IMR-90 (cell line): ENCODE results near the gene SLC2A14. TPM values are rescaled to one million over a fixed set of nuclear protein-coding genes. Genes with fewer than 3 reads are reported as not detected.

Experiments
- ATAC-seq: fragments of 200-7000 bp; cut with Tn5 transposase; 2 replicates; pipeline ENCODE4 v1.9.1; 2020; ENCODE audit warnings: low read depth, mild to moderate bottlenecking, moderate library complexity
- BruUV-seq: library from RNA; stranded (reverse); fragments of 400-500 nt; replicated peaks from 2 replicates; lab custom pipeline; 2021; lab: Mats Ljungman, UMichigan
- CTCF ChIA-PET: fragments of 300-600 bp; formaldehyde crosslinking; extraction: SDS; loops from one replicate; lab custom pipeline; 2021; ENCODE audit warnings: antibody characterized with exemption; lab: Yijun Ruan, JAX
- POLR2A ChIA-PET: fragments of 300-600 bp; sonication (Branson Sonifier 250); formaldehyde crosslinking; loops from one replicate; lab custom pipeline; 2022; ENCODE audit warnings: antibody characterized with exemption; ENCODE audit not compliant: unreplicated experiment; lab: Charles Lee
- DNase-seq: peaks from one replicate; pipeline ENCODE4 v3.0.0; 2013
- H2AFZ ChIP-seq: replicated peaks from 2 replicates; pipeline ENCODE3; 2013; ENCODE audit warnings: low read length, mild to moderate bottlenecking; ENCODE audit not compliant: poor library complexity
- H2AK5ac ChIP-seq: 2 replicates; pipeline ENCODE4 v1.6.1; 2013; ENCODE audit warnings: low read depth, low read length, inconsistent platforms
- H2AK9ac ChIP-seq: replicated peaks from 2 replicates; pipeline ENCODE3; 2013; ENCODE audit warnings: mild to moderate bottlenecking, low read depth, low read length, moderate library complexity; ENCODE audit not compliant: poor library complexity
- H2BK120ac ChIP-seq: 2 replicates; pipeline ENCODE4 v1.6.1; 2013; ENCODE audit warnings: low read depth, low read length, inconsistent platforms
- H2BK15ac ChIP-seq: 3 replicates; pipeline ENCODE4 v1.6.1; 2013; ENCODE audit warnings: low read depth, low read length, inconsistent platforms
- H2BK20ac ChIP-seq: 2 replicates; pipeline ENCODE4 v1.6.1; 2013; ENCODE audit warnings: low read depth, mild to moderate bottlenecking, inconsistent platforms, low read length, moderate library complexity
- H2BK5ac ChIP-seq: 2 replicates; pipeline ENCODE4 v1.6.1; 2013; ENCODE audit warnings: mild to moderate bottlenecking, low read depth, low read length, inconsistent platforms; ENCODE audit not compliant: poor library complexity, severe bottlenecking
- H3K14ac ChIP-seq: replicated peaks from 2 replicates; pipeline ENCODE4 v1.6.1; 2013; ENCODE audit warnings: low read depth, low read length, inconsistent platforms
- H3K18ac ChIP-seq: 2 replicates; pipeline ENCODE4 v1.6.1; 2013; ENCODE audit warnings: low read depth, low read length, control low read depth
- H3K23ac ChIP-seq: 2 replicates; pipeline ENCODE4 v1.6.1; 2013; ENCODE audit warnings: low read depth, low read length, inconsistent platforms
- H3K27ac ChIP-seq: 2 replicates; pipeline ENCODE4 v1.5.1; 2013; ENCODE audit warnings: mild to moderate bottlenecking, control low read depth, low read length; ENCODE audit not compliant: insufficient read depth
- H3K27me3 ChIP-seq: 2 replicates; pipeline ENCODE4 v1.6.1; 2013; ENCODE audit warnings: low read length; ENCODE audit not compliant: control insufficient read depth, insufficient read depth
- H3K36me3 ChIP-seq: 2 replicates; pipeline ENCODE4 v1.6.1; 2013; ENCODE audit warnings: low read length, mixed read lengths; ENCODE audit not compliant: control insufficient read depth, insufficient read depth
- H3K4ac ChIP-seq: 2 replicates; pipeline ENCODE4 v1.6.1; 2013; ENCODE audit warnings: low read depth, low read length, inconsistent platforms
- H3K4me1 ChIP-seq: 2 replicates; pipeline ENCODE4 v1.6.1; 2013; ENCODE audit warnings: low read length, mixed read lengths; ENCODE audit not compliant: control insufficient read depth, insufficient read depth
- H3K4me2 ChIP-seq: 2 replicates; pipeline ENCODE4 v1.6.1; 2013; ENCODE audit warnings: low read depth, mild to moderate bottlenecking, control low read depth, low read length, moderate library complexity
- H3K4me3 ChIP-seq: 2 replicates; pipeline ENCODE4 v1.5.1; 2013; ENCODE audit warnings: low read depth, mild to moderate bottlenecking, control low read depth, low read length, moderate library complexity; ENCODE audit not compliant: insufficient read depth
- H3K56ac ChIP-seq: 2 replicates; pipeline ENCODE4 v1.6.1; 2013; ENCODE audit warnings: low read length, inconsistent platforms; ENCODE audit not compliant: insufficient read depth; ENCODE audit errors: extremely low read depth
- H3K79me1 ChIP-seq, 2 experiments: 2 replicates each; pipeline ENCODE4 v1.6.1; 2013; ENCODE audit warnings: low read length in 2 of 2, inconsistent platforms in 1 of 2, low read depth in 1 of 2
- H3K9ac ChIP-seq: 2 replicates; pipeline ENCODE4 v1.6.1; 2013; ENCODE audit warnings: low read depth, low read length, control low read depth
- H3K9me1 ChIP-seq: 2 replicates; pipeline ENCODE4 v1.6.1; 2013; ENCODE audit warnings: low read length, inconsistent platforms; ENCODE audit not compliant: insufficient read depth
- H3K9me3 ChIP-seq: 2 replicates; pipeline ENCODE4 v1.6.1; 2013; ENCODE audit warnings: low read length; ENCODE audit not compliant: control insufficient read depth, insufficient read depth
- H4K20me1 ChIP-seq: 2 replicates; pipeline ENCODE4 v1.6.1; 2013; ENCODE audit warnings: low read length, inconsistent platforms; ENCODE audit not compliant: insufficient read depth
- H4K5ac ChIP-seq: 2 replicates; pipeline ENCODE4 v1.6.1; 2013; ENCODE audit warnings: mild to moderate bottlenecking, low read depth, low read length, control low read depth
- H4K8ac ChIP-seq, 2 experiments: 2 replicates each; pipeline ENCODE4 v1.6.1; 2013; ENCODE audit warnings: low read depth in 2 of 2, low read length in 2 of 2, control low read depth in 1 of 2, inconsistent platforms in 1 of 2
- H4K91ac ChIP-seq: 2 replicates; pipeline ENCODE4 v1.6.1; 2013; ENCODE audit warnings: low read depth, low read length, inconsistent platforms; ENCODE audit not compliant: insufficient read depth
- CEBPB ChIP-seq: IDR thresholded peaks from 2 replicates; pipeline ENCODE4 v1.6.1; 2012; ENCODE audit warnings: low read depth, low read length, improper control_type of control experiment
- WGBS, 2 experiments: methylation state at CpG; one replicate each; pipeline versions ENCODE4 v1.1.5 to v1.1.7; 2013; ENCODE audit warnings: missing lambda C conversion rate in 2 of 2; ENCODE audit not compliant: insufficient read length in 1 of 2; ENCODE audit errors: extremely low coverage in 2 of 2; 5-methylcytosine and 5-hydroxymethylcytosine counted together
- dilution Hi-C: fragments of 300-500 bp; cut with HindIII; formaldehyde crosslinking; loops from one replicate; pipeline ENCODE4 v1.14.3; 2018; ENCODE audit warnings: low sequenced_read_pairs; ENCODE audit not compliant: unreplicated experiment
- in situ Hi-C: fragments of 300-500 bp; cut with MboI; formaldehyde crosslinking; loops from 3 replicates; pipeline ENCODE4 v1.14.3; 2019; ENCODE audit warnings: low sequenced_read_pairs, inconsistent platforms, mixed read lengths
- intact Hi-C: fragments of 100-400 bp; cut with micrococcal nuclease; formaldehyde crosslinking; loops from 2 replicates; pipeline ENCODE4 v1.10.0; 2022
- polyA plus RNA-seq, 3 experiments: library from polyadenylated mRNA; depleted of rRNA; stranded (reverse); fragments of >200 nt; gene quantifications; 2 replicates each; pipeline ENCODE4 v1.2.3, GENCODE V29; 2012; ENCODE audit warnings: low replicate concordance in 1 of 3
- total RNA-seq: library from RNA; depleted of rRNA; stranded (reverse); fragments of >200 nt; gene quantifications from 2 replicates; pipeline ENCODE4 v1.2.3, GENCODE V29; 2012
- TF ChIP-seq, protein P1 (sequence below): fragments of 150-350 bp; IDR thresholded peaks from 2 replicates; pipeline ENCODE4 v1.6.1; 2016; ENCODE audit warnings: low read depth, mild to moderate bottlenecking, low read length, moderate library complexity, borderline replicate concordance

The SLC2A14 gene
- total and polyA plus RNA-seq, 2 of the 4 experiments (the other 2 are of a cell fraction) = 0.05 TPM; not detected in 1

GRCh38 chr12:7834701-7835100, 38.0 kb downstream of the SLC2A14 start:
- Histone ChIP-seq H4K91ac (no peak overlapping the region), H3K9ac (no peak overlapping the region), H2BK15ac (no peak overlapping the region), H3K4me2 (no peak overlapping the region), H2BK120ac (no peak overlapping the region), H2BK20ac (no peak overlapping the region), H3K23ac (no peak overlapping the region), H2AK5ac (no peak overlapping the region), H3K4me1 (no peaks in the 10 kb centered on the region), H3K18ac (no peak overlapping the region), H2AFZ (no peak overlapping the region), H3K79me1 (no peaks in the 10 kb centered on the region), H3K36me3 (no peaks in the 10 kb centered on the region), H3K4ac (no peak overlapping the region), H3K9me3 (no peaks in the 10 kb centered on the region), H3K56ac (no peak overlapping the region), H3K14ac (no peak overlapping the region), H4K5ac (no peak overlapping the region), H3K4me3 (no peak overlapping the region), H3K9me1 (no peaks in the 10 kb centered on the region), H3K27me3 (peaks cover 1% of the 10 kb centered on the region; the same call in 1 of the 2 replicates), H4K20me1 (no peaks in the 10 kb centered on the region), H2AK9ac (no peak overlapping the region), H3K27ac (no peak overlapping the region), H2BK5ac (no peak overlapping the region), H4K8ac (no peak overlapping the region)
- no peak for DNase-seq
- dilution Hi-C loops (no loop called here), intact Hi-C loops (no loop called here), in situ Hi-C loops (no loop called here)
- no TSS peak for BruUV-seq
- TF ChIP-seq, protein P1, sequence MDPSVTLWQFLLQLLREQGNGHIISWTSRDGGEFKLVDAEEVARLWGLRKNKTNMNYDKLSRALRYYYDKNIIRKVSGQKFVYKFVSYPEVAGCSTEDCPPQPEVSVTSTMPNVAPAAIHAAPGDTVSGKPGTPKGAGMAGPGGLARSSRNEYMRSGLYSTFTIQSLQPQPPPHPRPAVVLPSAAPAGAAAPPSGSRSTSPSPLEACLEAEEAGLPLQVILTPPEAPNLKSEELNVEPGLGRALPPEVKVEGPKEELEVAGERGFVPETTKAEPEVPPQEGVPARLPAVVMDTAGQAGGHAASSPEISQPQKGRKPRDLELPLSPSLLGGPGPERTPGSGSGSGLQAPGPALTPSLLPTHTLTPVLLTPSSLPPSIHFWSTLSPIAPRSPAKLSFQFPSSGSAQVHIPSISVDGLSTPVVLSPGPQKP = no peak
- 0 out of 2 replicates have a peak, but pooled peaks have one; percentile 8 for TF ChIP-seq CEBPB
- peak; percentile 15; the same call in 1 of the 2 replicates for ATAC-seq
- CTCF ChIA-PET = no interaction called here
- whole genome bisulfite sequencing, 2 experiments = no CpG with 5 or more reads among the region's 1 CpG
- POLR2A ChIA-PET = no interaction called here
